B cell (primary cell): ENCODE measurements around the gene ANKRD33B. TPM values are rescaled to one million over a fixed set of nuclear protein-coding genes. Genes with fewer than 3 reads are reported as not detected.

ENCODE experiments used
- ATAC-seq: fragments of 200-7000 bp; cut with Tn5 transposase; one replicate; pipeline ENCODE4 v1.10.0; 2021; ENCODE audit warnings: low read depth, mild to moderate bottlenecking, moderate number of reproducible peaks, moderate library complexity
- CTCF ChIA-PET: fragments of 350-600 bp; sonication (Branson Sonifier 250); formaldehyde crosslinking; loops from one replicate; lab custom pipeline; 2021; ENCODE audit warnings: antibody characterized with exemption, inconsistent platforms; lab: Charles Lee
- POLR2A ChIA-PET: fragments of 350-600 bp; sonication (Branson Sonifier 250); formaldehyde crosslinking; loops from one replicate; lab custom pipeline; 2021; ENCODE audit warnings: antibody characterized with exemption; lab: Charles Lee
- DNase-seq: peaks from one replicate; pipeline ENCODE4 v3.0.0; 2013
- H2AFZ ChIP-seq: 2 replicates; pipeline ENCODE4 v1.6.1; 2012; ENCODE audit warnings: mild to moderate bottlenecking, low read depth, low read length; ENCODE audit not compliant: insufficient read depth, poor library complexity, severe bottlenecking
- H3K27ac ChIP-seq, 2 donors: 1 replicate in 1 of 2; 2 replicates in 1 of 2; pipeline ENCODE4 v1.5.1; 2012 to 2013; ENCODE audit warnings: low read length in 2 of 2, mild to moderate bottlenecking in 2 of 2, moderate library complexity in 1 of 2
- H3K27me3 ChIP-seq, 4 experiments: fragments of 200-600 bp in 1 of 4; sonication (generic) in 1 of 4; replicated peaks in 1 of 4; 1 replicate in 2 of 4; 2 replicates in 2 of 4; pipeline versions ENCODE4 v1.6.1 to v1.7.0; 2013 to 2016; ENCODE audit warnings: low read length in 3 of 4, mild to moderate bottlenecking in 2 of 4, mixed read lengths in 1 of 4, moderate library complexity in 1 of 4; ENCODE audit not compliant: insufficient read depth in 4 of 4, control insufficient read depth in 3 of 4; ENCODE audit errors: control extremely low read depth in 1 of 4
- H3K36me3 ChIP-seq, 2 experiments: replicated peaks in 1 of 2; 1 replicate in 1 of 2; 2 replicates in 1 of 2; pipeline versions ENCODE4 v1.6.1 to v1.7.1; 2013; ENCODE audit warnings: low read length in 1 of 2; ENCODE audit not compliant: insufficient read depth in 2 of 2, control insufficient read depth in 1 of 2; ENCODE audit errors: control extremely low read depth in 1 of 2, extremely low read depth in 1 of 2
- H3K4me1 ChIP-seq, 2 donors: fragments of 200-600 bp in 1 of 2; sonication (generic) in 1 of 2; 1 replicate in 1 of 2; 2 replicates in 1 of 2; pipeline versions ENCODE4 v1.5.1 to v1.6.1; 2013 to 2017; ENCODE audit warnings: low read length in 2 of 2; ENCODE audit not compliant: control insufficient read depth in 2 of 2, insufficient read depth in 2 of 2
- H3K4me2 ChIP-seq: replicated peaks from 2 replicates; pipeline ENCODE3; 2012; ENCODE audit warnings: mild to moderate bottlenecking, low read depth, low read length; ENCODE audit not compliant: poor library complexity, severe bottlenecking
- H3K4me3 ChIP-seq, 5 experiments: fragments of 200-600 bp in 1 of 5; sonication (generic) in 1 of 5; 1 replicate in 3 of 5; 2 replicates in 2 of 5; pipeline versions ENCODE4 v1.5.1 to v1.7.0; 2011 to 2016; ENCODE audit warnings: low read length in 4 of 5, mild to moderate bottlenecking in 4 of 5, low read depth in 2 of 5, control low read depth in 1 of 5, moderate library complexity in 1 of 5; ENCODE audit not compliant: insufficient read depth in 1 of 5; ENCODE audit errors: control extremely low read depth in 1 of 5, extremely low read depth in 1 of 5
- H3K79me2 ChIP-seq: fragments of 200-600 bp; sonication (generic); one replicate; pipeline ENCODE4 v1.6.0; 2016; ENCODE audit warnings: low read length; ENCODE audit not compliant: control insufficient read depth, insufficient read depth
- H3K9ac ChIP-seq: fragments of 200-600 bp; sonication (generic); 2 replicates; pipeline ENCODE4 v1.6.1; 2017; ENCODE audit warnings: mild to moderate bottlenecking, low read length, moderate library complexity
- H3K9me3 ChIP-seq, 3 donors: one replicate each; pipeline versions ENCODE4 v1.6.1 to v1.7.1; 2013; ENCODE audit warnings: low read length in 2 of 3; ENCODE audit not compliant: control insufficient read depth in 2 of 3, insufficient read depth in 1 of 3; ENCODE audit errors: control extremely low read depth in 1 of 3
- H4K20me1 ChIP-seq: 2 replicates; pipeline ENCODE4 v1.6.0; 2012; ENCODE audit warnings: mild to moderate bottlenecking, low read length; ENCODE audit not compliant: insufficient read depth, control insufficient read depth, poor library complexity, severe bottlenecking
- H3K27ac Mint-ChIP-seq: one replicate; pipeline ENCODE4 v1.8.0; 2021; ENCODE audit warnings: mixed read lengths
- H3K27me3 Mint-ChIP-seq: one replicate; pipeline ENCODE4 v1.8.0; 2021; ENCODE audit warnings: mixed read lengths
- H3K4me1 Mint-ChIP-seq: one replicate; pipeline ENCODE4 v1.8.0; 2021; ENCODE audit warnings: mixed read lengths
- H3K4me3 Mint-ChIP-seq: one replicate; pipeline ENCODE4 v1.8.0; 2021; ENCODE audit warnings: mixed read lengths
- H3K9me3 Mint-ChIP-seq: one replicate; pipeline ENCODE4 v1.8.0; 2022; ENCODE audit warnings: mixed read lengths; ENCODE audit not compliant: insufficient read depth
- EZH2 ChIP-seq: IDR thresholded peaks from 2 replicates; pipeline ENCODE4 v1.6.1; 2012; ENCODE audit warnings: borderline replicate concordance, low read depth, mild to moderate bottlenecking, moderate library complexity, low read length; ENCODE audit not compliant: insufficient read depth, poor library complexity, severe bottlenecking
- WGBS: methylation state at CpG from one replicate; pipeline ENCODE4 v1.1.5; 2013; ENCODE audit warnings: missing lambda C conversion rate; ENCODE audit not compliant: insufficient coverage; 5-methylcytosine and 5-hydroxymethylcytosine counted together
- intact Hi-C: fragments of 100-400 bp; cut with micrococcal nuclease; formaldehyde crosslinking; loops from one replicate; pipeline ENCODE4 v1.10.0; 2022
- polyA plus RNA-seq: library from polyadenylated mRNA; depleted of rRNA; stranded (reverse); fragments of >200 nt; gene quantifications from 2 replicates; pipeline ENCODE4 v1.2.3, GENCODE V29; 2012
- total RNA-seq, 2 donors: library from RNA; stranded (reverse); fragments of 120-200 nt in 1 of 2; gene quantifications; 1 replicate in 1 of 2; 2 replicates in 1 of 2; pipeline versions ENCODE4 v1.2.3 to v1.2.4, GENCODE V29; 2013 to 2022
- TF ChIP-seq, protein P1 (sequence below): fragments of 200-600 bp; IDR thresholded peaks from one replicate; pipeline ENCODE4 v1.8.0; 2022; ENCODE audit warnings: antibody characterized with exemption, mild to moderate bottlenecking

The ANKRD33B gene
- total and polyA plus RNA-seq, 2 donors (not counting 1 experiment from before 2014, with no cell fraction given), result 2.9 to 23.4 TPM

DNA sequence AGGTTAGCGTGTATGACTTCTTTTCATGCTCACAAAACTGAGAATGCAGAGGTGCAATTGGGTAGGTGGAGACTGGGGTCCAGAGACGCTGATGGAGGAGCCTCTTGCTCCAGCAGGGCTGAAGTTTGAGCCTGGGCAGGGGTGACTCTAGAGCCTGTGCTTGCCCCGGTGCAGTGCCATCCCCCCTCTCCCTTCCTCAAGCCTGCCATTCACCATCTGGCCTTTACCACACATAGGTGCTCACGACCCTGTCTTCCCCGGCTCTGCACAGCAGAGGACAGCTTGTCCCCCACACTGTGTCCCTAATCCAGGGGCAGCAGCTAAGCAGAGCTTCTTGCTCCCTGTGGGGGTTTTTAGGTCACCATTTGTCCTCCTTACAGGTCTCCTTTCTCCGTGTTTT is 110.7 kb downstream of the ANKRD33B start:
- no peak for ATAC-seq
- no peaks in the 10 kb centered on the region for H3K79me2 ChIP-seq
- intact Hi-C loops, result no loop called here
- peaks cover 0 to 21% of the 10 kb centered on the region in 2 experiments for H3K36me3 ChIP-seq
- POLR2A ChIA-PET, result no interaction called here
- CTCF ChIA-PET, result no interaction called here
- no peaks in the 10 kb centered on the region for H4K20me1 ChIP-seq
- H3K27ac ChIP-seq, result no peak overlapping the region
- Mint-ChIP-seq H3K27me3 (no peaks in the 10 kb centered on the region), H3K4me3 (no peak overlapping the region), H3K9me3 (peaks cover 2% of the 10 kb centered on the region), H3K4me1 (peaks cover 2% of the 10 kb centered on the region), H3K27ac (no peak overlapping the region)
- peaks cover 0 to 8% (median 0%) of the 10 kb centered on the region in 3 donors for H3K9me3 ChIP-seq
- H3K9ac ChIP-seq, result no peak overlapping the region
- no peak overlapping the region for H3K4me2 ChIP-seq
- no peak overlapping the region for H3K4me3 ChIP-seq
- no peak overlapping the region for H2AFZ ChIP-seq
- TF ChIP-seq EZH2, result no peak
- TF ChIP-seq, protein P1, sequence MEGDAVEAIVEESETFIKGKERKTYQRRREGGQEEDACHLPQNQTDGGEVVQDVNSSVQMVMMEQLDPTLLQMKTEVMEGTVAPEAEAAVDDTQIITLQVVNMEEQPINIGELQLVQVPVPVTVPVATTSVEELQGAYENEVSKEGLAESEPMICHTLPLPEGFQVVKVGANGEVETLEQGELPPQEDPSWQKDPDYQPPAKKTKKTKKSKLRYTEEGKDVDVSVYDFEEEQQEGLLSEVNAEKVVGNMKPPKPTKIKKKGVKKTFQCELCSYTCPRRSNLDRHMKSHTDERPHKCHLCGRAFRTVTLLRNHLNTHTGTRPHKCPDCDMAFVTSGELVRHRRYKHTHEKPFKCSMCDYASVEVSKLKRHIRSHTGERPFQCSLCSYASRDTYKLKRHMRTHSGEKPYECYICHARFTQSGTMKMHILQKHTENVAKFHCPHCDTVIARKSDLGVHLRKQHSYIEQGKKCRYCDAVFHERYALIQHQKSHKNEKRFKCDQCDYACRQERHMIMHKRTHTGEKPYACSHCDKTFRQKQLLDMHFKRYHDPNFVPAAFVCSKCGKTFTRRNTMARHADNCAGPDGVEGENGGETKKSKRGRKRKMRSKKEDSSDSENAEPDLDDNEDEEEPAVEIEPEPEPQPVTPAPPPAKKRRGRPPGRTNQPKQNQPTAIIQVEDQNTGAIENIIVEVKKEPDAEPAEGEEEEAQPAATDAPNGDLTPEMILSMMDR, result no peak
- WGBS, result 44% methylated on average over 3 of the region's 6 CpGs
- H3K27me3 ChIP-seq, result no peaks in the 10 kb centered on the region
- DNase-seq, result no peak
- H3K4me1 ChIP-seq, result no peaks in the 10 kb centered on the region

DNA sequence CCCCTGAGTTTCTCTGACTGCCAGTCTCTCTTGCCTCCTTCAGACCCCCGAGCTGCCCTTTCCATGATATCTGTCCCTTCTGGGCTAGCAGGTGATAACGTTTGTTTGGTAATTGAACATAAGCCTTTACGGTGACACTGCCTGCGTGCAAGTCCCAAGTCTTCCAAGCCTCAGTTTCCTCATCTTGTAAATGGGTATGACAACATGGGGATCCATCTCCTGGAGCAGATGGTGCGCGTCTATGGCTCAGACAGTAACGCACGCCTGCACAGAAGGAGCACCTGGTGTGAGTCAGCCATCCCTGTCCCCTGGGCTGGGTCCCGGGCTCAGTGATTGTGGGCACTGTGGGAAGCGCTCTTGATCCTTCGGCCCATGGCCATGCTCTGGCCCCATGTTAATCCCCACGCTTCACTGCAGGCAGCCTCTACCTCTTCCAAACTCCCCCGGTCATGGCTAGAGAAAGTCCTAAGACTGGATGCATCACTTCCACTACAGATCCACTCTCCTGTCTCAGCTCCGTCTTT is 111.4 kb downstream of the ANKRD33B start:
- Mint-ChIP-seq H3K4me1 (peaks cover 2% of the 10 kb centered on the region), H3K9me3 (peaks cover 2% of the 10 kb centered on the region), H3K27ac (no peak overlapping the region), H3K27me3 (no peaks in the 10 kb centered on the region), H3K4me3 (no peak overlapping the region)
- H3K4me1 ChIP-seq, result no peaks in the 10 kb centered on the region
- no peaks in the 10 kb centered on the region for H4K20me1 ChIP-seq
- WGBS, result 92% methylated on average over 12 of the region's 14 CpGs
- H3K36me3 ChIP-seq, result peaks cover 0 to 28% of the 10 kb centered on the region in 2 experiments
- ChIA-PET POLR2A (interaction anchor here (0.6 kb wide), 1 partner anchor 31 kb away, joined by 6 read pairs; no protein-coding TSS in a partner anchor), CTCF (no interaction called here)
- no peak for ATAC-seq
- H3K27me3 ChIP-seq, result no peaks in the 10 kb centered on the region
- TF ChIP-seq, protein P1, result no peak
- TF ChIP-seq EZH2, result no peak
- no peak overlapping the region for H3K4me3 ChIP-seq
- no peak overlapping the region for H3K9ac ChIP-seq
- H3K4me2 ChIP-seq, result no peak overlapping the region
- H3K27ac ChIP-seq, result no peak overlapping the region
- H3K79me2 ChIP-seq, result no peaks in the 10 kb centered on the region
- intact Hi-C loops, result no loop called here
- no peak overlapping the region for H2AFZ ChIP-seq
- peaks cover 0 to 8% (median 0%) of the 10 kb centered on the region in 3 donors for H3K9me3 ChIP-seq
- DNase-seq, result no peak
